NCI-H82 (cell line): ENCODE measurements around the gene PTTG2.
A peak's percentile ranks its signal among the peaks of the same experiment; 100 is the strongest.

ENCODE experiments used
- DNase-seq: peaks from one replicate; lab custom pipeline; 2025; lab: John Stamatoyannopoulos, UW

PTTG2 gene

GRCh38 chr4:37989398-37990260 is 29.4 kb downstream of the PTTG2 start:
- DNase-seq: no peak

- no peak for DNase-seq
Measured at GRCh38 chr4:37990731-37991245, 30.6 kb downstream of the PTTG2 start.

- DNase-seq: no peak
Measured at GRCh38 chr4:37991623-37992410, 31.6 kb downstream of the PTTG2 start.

GRCh38 chr4:37993806-37994205 is 33.6 kb downstream of the PTTG2 start:
- DNase-seq: no peak

- no peak for DNase-seq
Measured at GRCh38 chr4:37994569-37994968, 34.4 kb downstream of the PTTG2 start.

- no peak for DNase-seq
Measured at GRCh38 chr4:37995299-37995821, 35.2 kb downstream of the PTTG2 start.

GRCh38 chr4:37995981-37996775 is 36.0 kb downstream of the PTTG2 start:
- no peak for DNase-seq

- no peak for DNase-seq
Measured at GRCh38 chr4:37998226-37998625, 38.0 kb downstream of the PTTG2 start.

- no peak for DNase-seq
Measured at GRCh38 chr4:37999000-37999716, 39.0 kb downstream of the PTTG2 start.

GRCh38 chr4:37999965-38000364 is 39.8 kb downstream of the PTTG2 start:
- DNase-seq: no peak

GRCh38 chr4:38001927-38002326 is 41.7 kb downstream of the PTTG2 start:
- no peak for DNase-seq

GRCh38 chr4:38002451-38003071 is 42.4 kb downstream of the PTTG2 start:
- no peak for DNase-seq

GRCh38 chr4:38003102-38003501 is 42.9 kb downstream of the PTTG2 start:
- DNase-seq: no peak

- no peak for DNase-seq
Measured at GRCh38 chr4:38003628-38004027, 43.4 kb downstream of the PTTG2 start.

GRCh38 chr4:38004062-38004461 is 43.9 kb downstream of the PTTG2 start:
- DNase-seq: no peak

GRCh38 chr4:38004887-38005286 is 44.7 kb downstream of the PTTG2 start:
- DNase-seq: no peak

GRCh38 chr4:38005637-38006036 is 45.4 kb downstream of the PTTG2 start:
- no peak for DNase-seq

- no peak for DNase-seq
Measured at GRCh38 chr4:38007645-38008044, 47.4 kb downstream of the PTTG2 start.

- peak; percentile 18 for DNase-seq
Measured at GRCh38 chr4:38008571-38009021, 48.4 kb downstream of the PTTG2 start.

GRCh38 chr4:38009421-38009820 is 49.2 kb downstream of the PTTG2 start:
- no peak for DNase-seq

- no peak for DNase-seq
Measured at GRCh38 chr4:38009949-38010348, 49.8 kb downstream of the PTTG2 start.
